PC-9 (cell line): ENCODE data around the gene FGF4. TPM values are rescaled to one million over a fixed set of nuclear protein-coding genes. Genes with fewer than 3 reads are reported as not detected.

Source experiments
- BruUV-seq: library from RNA; stranded (reverse); fragments of 400-500 nt; replicated peaks from 2 replicates; lab custom pipeline; 2021; lab: Mats Ljungman, UMichigan
- CTCF ChIA-PET: fragments of 300-600 bp; sonication (Branson Sonifier 250); formaldehyde crosslinking; loops from one replicate; lab custom pipeline; 2022; ENCODE audit warnings: antibody characterized with exemption; lab: Charles Lee
- POLR2A ChIA-PET: fragments of 300-600 bp; sonication (Branson Sonifier 250); formaldehyde crosslinking; loops from one replicate; lab custom pipeline; 2022; ENCODE audit warnings: antibody characterized with exemption; ENCODE audit not compliant: unreplicated experiment; lab: Charles Lee
- DNase-seq, 2 experiments: peaks; one replicate each; pipeline versions ENCODE4 v3.0.0 to v3.0.0-alpha.2; 2015 to 2022; ENCODE audit warnings: mixed read lengths in 1 of 2
- H2AFZ ChIP-seq: fragments of 200-600 bp; sonication (generic); 2 replicates; pipeline ENCODE4 v1.8.1; 2017; ENCODE audit warnings: antibody characterized with exemption
- H3F3A ChIP-seq: fragments of 200-600 bp; sonication (generic); 2 replicates; pipeline ENCODE4 v1.8.1; 2017; ENCODE audit warnings: antibody characterized with exemption, mild to moderate bottlenecking, low read depth; ENCODE audit not compliant: insufficient read depth
- H3K27ac ChIP-seq: fragments of 200-600 bp; sonication (generic); 2 replicates; pipeline ENCODE4 v1.6.1; 2016; ENCODE audit warnings: mixed run types
- H3K27me3 ChIP-seq: fragments of 200-600 bp; sonication (generic); 2 replicates; pipeline ENCODE4 v1.6.1; 2016; ENCODE audit warnings: low read depth, mixed run types; ENCODE audit not compliant: insufficient read depth
- H3K36me3 ChIP-seq: fragments of 200-600 bp; sonication (generic); 2 replicates; pipeline ENCODE4 v1.6.1; 2016; ENCODE audit warnings: low read depth, mixed run types
- H3K4me1 ChIP-seq: fragments of 200-600 bp; sonication (generic); replicated peaks from 2 replicates; pipeline ENCODE4 v1.6.1; 2016; ENCODE audit warnings: mixed run types; ENCODE audit not compliant: insufficient read depth
- H3K4me2 ChIP-seq: fragments of 200-600 bp; sonication (generic); 2 replicates; pipeline ENCODE4 v1.6.1; 2017; ENCODE audit warnings: mixed run types
- H3K4me3 ChIP-seq: fragments of 200-600 bp; sonication (generic); 2 replicates; pipeline ENCODE4 v1.6.1; 2016; ENCODE audit warnings: mixed run types
- H3K79me2 ChIP-seq: fragments of 200-600 bp; sonication (generic); 2 replicates; pipeline ENCODE4 v1.6.1; 2017; ENCODE audit warnings: low read depth, mixed run types
- H3K9me2 ChIP-seq: fragments of 200-600 bp; sonication (generic); 2 replicates; pipeline ENCODE4 v1.8.1; 2017; ENCODE audit warnings: mild to moderate bottlenecking; ENCODE audit not compliant: insufficient read depth
- H3K9me3 ChIP-seq: fragments of 200-600 bp; sonication (generic); 2 replicates; pipeline ENCODE4 v1.8.1; 2016; ENCODE audit warnings: low read depth; ENCODE audit not compliant: insufficient read depth
- H4K20me1 ChIP-seq: fragments of 200-600 bp; sonication (generic); 2 replicates; pipeline ENCODE4 v1.8.1; 2017; ENCODE audit not compliant: insufficient read depth
- CTCF ChIP-seq: fragments of 200-600 bp; sonication (generic); conservative IDR thresholded peaks from 2 replicates; pipeline ENCODE4 v1.6.1; 2017; ENCODE audit warnings: mixed run types, antibody characterized with exemption, mild to moderate bottlenecking, moderate library complexity
- EZH2 ChIP-seq: fragments of 200-600 bp; sonication (generic); IDR thresholded peaks from 2 replicates; pipeline ENCODE4 v1.8.0; 2017; ENCODE audit warnings: antibody characterized with exemption, low read depth
- intact Hi-C: fragments of 100-400 bp; cut with micrococcal nuclease; formaldehyde crosslinking; loops from one replicate; pipeline ENCODE4 v1.10.0; 2022; ENCODE audit not compliant: unreplicated experiment
- total RNA-seq: library from RNA; stranded (reverse); gene quantifications from 2 replicates; pipeline ENCODE4 v1.2.3, GENCODE V29; 2021

FGF4 gene
- total RNA-seq, 1 experiment from 2014 or later, result not detected

- H3K27ac ChIP-seq, result no peak overlapping the region
- H3F3A ChIP-seq, result peaks cover 14% of the 10 kb centered on the region
- DNase-seq, result no peak
- TF ChIP-seq EZH2 (no peak), CTCF (no peak)
- no peaks in the 10 kb centered on the region for H3K27me3 ChIP-seq
- no peak overlapping the region for H3K4me2 ChIP-seq
- no peaks in the 10 kb centered on the region for H3K9me2 ChIP-seq
- H2AFZ ChIP-seq, result no peak overlapping the region
- CTCF ChIA-PET, result no interaction called here
- no peaks in the 10 kb centered on the region for H4K20me1 ChIP-seq
- no peaks in the 10 kb centered on the region for H3K36me3 ChIP-seq
- no peaks in the 10 kb centered on the region for H3K9me3 ChIP-seq
- no peak overlapping the region for H3K4me3 ChIP-seq
- no peaks in the 10 kb centered on the region for H3K79me2 ChIP-seq
- BruUV-seq, result no TSS peak
- intact Hi-C loops, result loop anchor here (5.0 kb wide), 1 partner anchor 62 kb away; no protein-coding TSS in a partner anchor
- POLR2A ChIA-PET, result no interaction called here
- peaks cover 12% of the 10 kb centered on the region for H3K4me1 ChIP-seq
These were observed 13.8 kb upstream of the FGF4 start for GRCh38 chr11:69788956-69789355.

GRCh38 chr11:69787906-69788305 is 12.8 kb upstream of the FGF4 start:
- H3K4me1 ChIP-seq, result peaks cover 12% of the 10 kb centered on the region
- H3K4me3 ChIP-seq, result no peak overlapping the region
- no peaks in the 10 kb centered on the region for H3K9me3 ChIP-seq
- H3K27me3 ChIP-seq, result no peaks in the 10 kb centered on the region
- H3K9me2 ChIP-seq, result no peaks in the 10 kb centered on the region
- peaks cover 10% of the 10 kb centered on the region for H3F3A ChIP-seq
- ChIA-PET POLR2A (interaction anchor here (0.8 kb wide), 1 partner anchor 10 kb away, joined by 3 read pairs; no protein-coding TSS in a partner anchor), CTCF (no interaction called here)
- no peak for DNase-seq
- H3K27ac ChIP-seq, result no peak overlapping the region
- TF ChIP-seq CTCF (no peak), EZH2 (no peak)
- no peak overlapping the region for H2AFZ ChIP-seq
- H3K36me3 ChIP-seq, result no peaks in the 10 kb centered on the region
- BruUV-seq, result no TSS peak
- H3K4me2 ChIP-seq, result no peak overlapping the region
- H4K20me1 ChIP-seq, result no peaks in the 10 kb centered on the region
- intact Hi-C loops, result loop anchor here (5.0 kb wide), 1 partner anchor 61 kb away; no protein-coding TSS in a partner anchor
- no peaks in the 10 kb centered on the region for H3K79me2 ChIP-seq

DNA sequence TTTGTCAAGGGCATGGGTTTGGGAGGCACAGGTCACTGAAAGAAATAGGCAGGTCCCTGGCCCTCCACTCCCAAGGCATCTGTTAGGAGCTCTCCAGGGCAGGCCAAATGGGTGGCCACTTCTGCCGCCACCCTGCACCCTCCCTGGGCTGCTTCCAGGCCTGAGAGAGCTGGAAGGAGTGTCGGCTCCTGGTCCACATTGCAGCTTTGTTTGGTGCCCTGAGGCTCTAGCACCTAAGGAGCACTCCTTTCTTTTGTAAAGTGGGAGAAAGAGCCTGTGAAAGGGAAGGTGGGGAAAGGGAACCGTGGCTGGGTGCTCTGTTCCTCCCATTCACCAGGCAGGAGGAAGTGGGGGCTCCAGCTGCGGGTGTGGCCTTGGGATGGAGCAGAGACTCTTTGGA is 12.3 kb upstream of the FGF4 start:
- BruUV-seq, result no TSS peak
- ChIA-PET CTCF (no interaction called here), POLR2A (interaction anchor here (0.8 kb wide), 1 partner anchor 10 kb away, joined by 3 read pairs; no protein-coding TSS in a partner anchor)
- H3K9me2 ChIP-seq, result no peaks in the 10 kb centered on the region
- no peak overlapping the region for H3K4me2 ChIP-seq
- H3K36me3 ChIP-seq, result no peaks in the 10 kb centered on the region
- no peaks in the 10 kb centered on the region for H3K27me3 ChIP-seq
- H3K27ac ChIP-seq, result no peak overlapping the region
- no peaks in the 10 kb centered on the region for H3K9me3 ChIP-seq
- H3K4me3 ChIP-seq, result no peak overlapping the region
- H4K20me1 ChIP-seq, result no peaks in the 10 kb centered on the region
- DNase-seq, result no peak
- intact Hi-C loops, result loop anchor here (5.0 kb wide), 1 partner anchor 60 kb away; no protein-coding TSS in a partner anchor
- H3K4me1 ChIP-seq, result peaks cover 12% of the 10 kb centered on the region
- no peak overlapping the region for H2AFZ ChIP-seq
- no peaks in the 10 kb centered on the region for H3K79me2 ChIP-seq
- H3F3A ChIP-seq, result peaks cover 10% of the 10 kb centered on the region
- TF ChIP-seq CTCF (no peak), EZH2 (no peak)
